ENCODE measurements around the gene TXNDC11. TPM values are rescaled to one million over a fixed set of nuclear protein-coding genes. Genes with fewer than 3 reads are reported as not detected.

TXNDC11 gene
- total RNA-seq, 1 donor from 2014 or later = 55.7 TPM

DNA sequence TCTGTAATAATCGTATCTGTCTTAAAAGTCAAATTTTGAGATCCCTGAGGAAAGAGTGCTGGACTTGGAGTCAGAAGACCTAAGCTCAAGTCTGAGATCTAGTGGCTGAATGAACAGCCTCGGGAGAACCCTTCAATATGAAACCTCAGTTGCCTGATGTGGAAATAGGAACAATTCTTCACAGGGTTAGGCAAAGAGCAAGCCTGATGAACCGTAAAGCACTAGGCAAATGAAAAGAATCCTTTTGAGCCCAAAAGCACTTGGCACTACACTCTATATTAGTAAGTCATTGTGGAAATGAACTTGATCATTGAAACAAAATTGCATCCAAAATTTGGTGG is 20.2 kb downstream of the TXNDC11 start:
- no peak for DNase-seq (ENCODE audit: low spot score)

GRCh38 chr16:11721781-11722467 is 20.7 kb downstream of the TXNDC11 start:
- DNase-seq (ENCODE audit: low spot score) = no peak

GRCh38 chr16:11719762-11720161 is 22.9 kb downstream of the TXNDC11 start:
- DNase-seq (ENCODE audit: low spot score) = no peak

DNA sequence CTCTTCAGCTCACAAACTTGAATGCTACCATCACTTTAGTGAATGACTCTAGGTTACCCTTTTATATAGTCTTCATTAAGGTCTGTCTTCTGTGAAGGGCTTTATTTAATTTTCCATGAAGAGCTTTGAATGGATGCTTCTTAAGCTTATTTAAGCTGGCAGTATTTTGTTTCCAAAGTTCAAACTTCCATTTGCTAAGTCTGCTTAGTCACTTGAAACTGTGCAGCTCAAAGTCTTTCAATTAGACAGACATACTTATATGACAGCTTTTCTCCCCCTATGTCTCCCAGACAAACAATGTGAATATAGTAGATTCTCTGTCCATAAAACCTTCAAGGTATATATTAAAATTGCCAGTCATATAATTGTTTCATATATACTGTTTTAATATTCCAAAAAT is 23.5 kb downstream of the TXNDC11 start:
- no peak for DNase-seq (ENCODE audit: low spot score)

DNA sequence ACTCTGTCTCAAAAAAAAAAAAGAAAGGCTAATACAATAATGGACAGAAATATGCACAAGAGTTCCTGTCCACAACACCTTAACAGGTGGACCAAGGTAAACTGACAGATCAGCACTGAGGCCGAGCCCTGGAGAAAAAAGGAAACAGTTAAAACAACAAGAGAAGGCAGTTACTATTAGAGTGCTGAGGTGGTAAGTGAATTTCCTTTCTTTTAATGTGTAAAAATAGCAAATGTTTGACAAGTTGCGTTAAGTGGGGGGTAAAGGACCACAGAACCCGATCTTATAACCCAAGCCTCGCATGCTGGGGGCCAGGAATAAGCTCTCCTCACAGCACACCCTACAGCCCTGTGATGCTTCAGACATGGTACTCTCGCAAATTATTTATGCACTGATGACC is 24.8 kb downstream of the TXNDC11 start:
- DNase-seq (ENCODE audit: low spot score) = no peak

DNA sequence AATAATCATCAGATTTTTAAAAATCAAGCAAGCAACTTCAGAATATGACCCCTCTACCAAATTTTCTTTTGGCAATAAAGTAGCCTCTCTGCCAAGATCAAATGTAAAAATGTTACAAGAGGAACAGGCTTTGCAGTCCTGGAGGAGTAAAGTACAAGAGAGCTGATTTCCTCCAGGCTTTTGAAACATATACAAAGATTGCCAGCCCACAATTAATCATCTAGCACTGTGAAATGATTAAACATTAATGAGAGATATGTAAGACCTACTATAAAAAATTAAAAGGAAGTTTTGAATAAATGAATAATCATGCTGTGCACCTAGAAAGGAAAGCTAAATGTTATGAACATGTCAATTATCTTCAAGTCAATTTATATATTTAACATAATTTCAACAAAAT is 26.3 kb downstream of the TXNDC11 start:
- no peak for DNase-seq (ENCODE audit: low spot score)

DNA sequence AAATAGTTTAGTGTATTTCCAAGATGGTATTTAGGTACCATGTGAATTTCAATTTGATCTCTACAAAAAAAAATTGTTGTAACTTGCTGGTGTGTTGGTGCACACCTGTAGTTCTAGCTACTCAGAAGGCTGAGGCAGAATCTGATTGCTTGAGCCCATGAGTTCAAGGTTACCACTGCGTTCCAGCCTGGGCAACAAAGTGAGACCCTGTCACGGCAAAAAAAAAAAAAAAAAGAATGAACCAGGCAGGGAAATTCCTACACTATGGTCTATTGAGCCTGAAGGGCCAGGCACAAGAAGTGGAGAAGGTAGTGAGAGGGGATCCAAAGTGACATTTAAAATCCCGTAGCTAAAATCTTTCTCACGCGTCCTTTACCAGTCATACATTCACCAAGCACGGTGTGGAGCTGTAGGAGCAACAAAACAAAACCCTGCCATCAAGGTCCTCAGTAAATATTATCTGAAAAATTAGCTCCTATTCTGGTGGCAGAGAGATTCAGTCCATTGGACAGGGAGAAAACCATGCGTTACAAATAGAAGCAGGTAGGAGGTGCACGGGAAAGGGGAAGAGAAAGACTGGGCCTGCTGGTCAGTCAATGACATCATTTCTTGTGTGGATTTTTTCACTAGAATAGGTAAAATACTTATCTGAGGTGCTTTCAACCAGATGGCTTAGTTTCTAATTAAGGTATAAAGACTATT is 27.3 kb downstream of the TXNDC11 start:
- no peak for DNase-seq (ENCODE audit: low spot score)

- no peak for DNase-seq (ENCODE audit: low spot score)
Measured at GRCh38 chr16:11712122-11712521, 30.5 kb downstream of the TXNDC11 start.

DNA sequence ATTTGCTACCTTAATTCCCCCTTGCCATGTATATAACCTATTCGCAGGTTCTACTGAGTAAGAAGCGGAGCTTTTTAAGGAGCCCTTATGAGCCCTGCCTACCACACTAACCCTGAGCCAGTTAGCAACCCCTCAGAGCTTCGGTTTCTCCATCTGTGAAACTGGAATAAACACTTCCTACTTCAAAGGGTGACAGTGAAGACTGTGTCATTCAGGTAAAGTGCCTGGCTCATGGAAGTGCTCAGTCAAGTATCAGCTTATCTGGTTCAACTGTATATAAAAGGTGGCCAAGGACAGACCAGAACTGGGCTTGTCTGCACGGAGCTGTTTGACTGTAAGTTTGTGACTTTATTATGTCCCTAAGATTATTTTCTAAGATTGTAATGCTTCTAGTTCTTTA is 31.0 kb downstream of the TXNDC11 start:
- no peak for DNase-seq (ENCODE audit: low spot score)

DNA sequence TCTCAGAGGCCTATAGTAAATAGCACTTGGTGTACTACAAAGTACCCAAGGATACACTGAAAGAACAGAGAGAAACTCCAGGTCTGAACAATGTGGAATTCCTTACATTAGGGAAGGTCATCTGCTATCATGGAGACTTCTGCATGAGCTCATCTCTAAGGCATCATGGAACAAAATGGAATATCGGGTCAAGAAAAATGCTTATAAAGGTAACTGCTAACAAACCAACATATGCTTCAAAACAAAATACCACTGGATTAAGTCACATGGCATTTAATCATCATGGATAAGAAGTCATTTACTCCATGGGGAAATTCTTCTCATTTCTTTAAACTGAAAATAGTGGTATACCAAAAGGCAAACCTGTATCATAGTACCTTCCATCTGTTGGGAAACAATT is 34.2 kb downstream of the TXNDC11 start:
- no peak for DNase-seq (ENCODE audit: low spot score)

DNA sequence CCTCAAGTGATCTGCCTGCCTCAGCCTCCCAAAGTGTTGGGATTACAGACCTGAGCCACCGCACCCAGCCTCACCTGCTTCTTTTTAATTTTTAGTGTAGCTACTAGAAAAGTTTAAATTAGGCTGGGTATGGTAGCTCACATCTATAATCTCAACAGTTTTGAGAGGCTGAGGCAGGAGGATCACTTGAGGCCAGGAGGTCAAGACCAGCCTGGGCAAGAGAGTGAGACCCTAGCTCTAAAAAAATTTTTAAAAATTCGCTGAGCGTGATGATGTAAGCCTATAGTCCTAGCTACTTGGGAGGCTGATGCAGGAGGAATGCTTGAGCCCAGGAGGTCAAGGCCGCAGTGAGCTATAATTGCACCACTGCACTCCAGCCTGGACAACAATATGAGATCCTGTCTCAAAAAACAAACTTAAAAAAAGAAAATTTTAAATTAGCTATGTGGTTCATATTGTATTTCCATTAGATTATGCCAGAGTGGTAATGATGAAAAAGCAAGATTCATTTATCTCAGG is 34.9 kb downstream of the TXNDC11 start:
- DNase-seq (ENCODE audit: low spot score) = no peak

DNA sequence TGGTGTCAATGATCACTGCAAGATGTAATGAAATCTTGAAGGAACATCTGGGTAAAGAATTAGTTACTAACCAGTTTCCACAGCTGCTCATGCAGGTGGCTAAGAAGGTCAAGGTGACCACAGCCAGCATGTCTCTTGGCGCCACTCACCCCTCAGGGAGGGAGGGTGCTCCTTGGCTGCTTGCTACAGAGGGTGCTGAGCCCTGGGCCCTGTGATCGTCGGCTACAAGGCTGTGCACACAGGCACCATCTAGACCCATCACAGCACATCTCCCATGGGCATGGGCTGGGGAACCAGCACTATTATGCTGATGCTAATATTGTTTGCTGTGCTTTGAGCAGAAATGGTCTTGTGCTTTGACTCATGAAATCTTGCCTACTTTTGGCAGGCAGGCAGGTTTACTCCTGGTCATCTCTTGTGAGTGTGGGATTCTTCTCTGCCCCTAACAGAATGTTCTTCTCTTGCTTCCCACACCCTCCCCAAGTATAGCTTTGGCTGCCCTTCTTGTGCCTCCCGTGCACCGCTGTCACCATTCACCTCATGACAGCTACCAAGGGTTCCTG is 36.4 kb downstream of the TXNDC11 start:
- DNase-seq (ENCODE audit: low spot score) = no peak

DNA sequence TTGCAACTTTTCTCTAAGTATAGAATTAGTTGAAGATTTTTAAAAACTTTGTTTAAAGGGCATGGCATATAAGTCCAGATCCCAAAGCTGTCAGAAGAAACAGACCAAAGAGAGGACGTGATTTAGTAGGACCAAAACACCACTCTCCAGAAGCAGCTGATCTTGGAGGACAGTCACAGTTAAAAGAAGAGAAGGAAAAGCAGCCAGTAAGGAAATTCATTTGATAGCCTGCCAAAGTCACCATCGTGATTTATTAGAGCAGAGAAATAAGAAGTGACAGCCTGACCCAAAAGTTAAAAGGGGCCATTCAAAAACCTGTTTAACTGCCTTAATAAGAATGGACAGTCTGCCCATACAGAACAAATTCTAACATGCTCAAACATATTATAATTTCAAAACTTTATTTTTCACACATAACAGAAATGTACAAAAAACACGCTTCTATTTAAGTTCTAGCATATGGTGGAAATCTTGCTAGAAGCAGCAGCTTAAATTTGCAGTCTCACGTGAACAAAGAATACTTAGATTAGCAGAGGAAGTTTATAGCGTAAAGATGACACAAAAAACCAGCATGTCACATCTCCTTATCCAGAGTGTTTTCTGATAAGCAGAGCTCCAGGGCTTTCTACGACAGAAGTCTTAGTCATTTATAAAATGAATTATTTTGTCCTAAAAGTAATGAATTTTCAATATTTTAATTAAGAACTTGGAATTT is 37.2 kb downstream of the TXNDC11 start:
- no peak for DNase-seq (ENCODE audit: low spot score)

- no peak for DNase-seq (ENCODE audit: low spot score)
Measured at GRCh38 chr16:11700264-11701029, 42.2 kb downstream of the TXNDC11 start.

GRCh38 chr16:11699234-11699894 is 43.3 kb downstream of the TXNDC11 start:
- DNase-seq (ENCODE audit: low spot score) = no peak

- no peak for DNase-seq (ENCODE audit: low spot score)
Measured at GRCh38 chr16:11698271-11698689, 44.4 kb downstream of the TXNDC11 start.

DNA sequence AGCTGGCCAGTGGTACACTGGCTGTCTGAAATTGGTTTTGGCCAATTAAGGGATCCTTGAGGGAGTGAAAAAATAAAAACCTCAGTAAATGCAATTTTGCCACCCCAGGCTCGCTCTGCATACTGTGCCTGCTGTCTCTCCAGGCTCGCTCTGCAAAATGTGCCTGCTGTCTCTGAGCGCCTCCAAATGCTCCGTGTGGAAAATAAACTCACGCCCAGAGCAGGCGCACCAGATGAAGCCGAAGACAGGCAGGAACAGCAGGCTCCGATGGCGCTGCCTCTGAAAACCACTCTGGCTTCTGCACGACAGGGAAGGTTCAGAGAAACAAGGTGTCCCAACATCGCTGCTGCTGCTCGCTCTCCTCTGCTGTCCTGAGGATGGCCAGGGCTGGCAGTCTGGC is 45.3 kb downstream of the TXNDC11 start:
- DNase-seq (ENCODE audit: low spot score) = no peak

DNA sequence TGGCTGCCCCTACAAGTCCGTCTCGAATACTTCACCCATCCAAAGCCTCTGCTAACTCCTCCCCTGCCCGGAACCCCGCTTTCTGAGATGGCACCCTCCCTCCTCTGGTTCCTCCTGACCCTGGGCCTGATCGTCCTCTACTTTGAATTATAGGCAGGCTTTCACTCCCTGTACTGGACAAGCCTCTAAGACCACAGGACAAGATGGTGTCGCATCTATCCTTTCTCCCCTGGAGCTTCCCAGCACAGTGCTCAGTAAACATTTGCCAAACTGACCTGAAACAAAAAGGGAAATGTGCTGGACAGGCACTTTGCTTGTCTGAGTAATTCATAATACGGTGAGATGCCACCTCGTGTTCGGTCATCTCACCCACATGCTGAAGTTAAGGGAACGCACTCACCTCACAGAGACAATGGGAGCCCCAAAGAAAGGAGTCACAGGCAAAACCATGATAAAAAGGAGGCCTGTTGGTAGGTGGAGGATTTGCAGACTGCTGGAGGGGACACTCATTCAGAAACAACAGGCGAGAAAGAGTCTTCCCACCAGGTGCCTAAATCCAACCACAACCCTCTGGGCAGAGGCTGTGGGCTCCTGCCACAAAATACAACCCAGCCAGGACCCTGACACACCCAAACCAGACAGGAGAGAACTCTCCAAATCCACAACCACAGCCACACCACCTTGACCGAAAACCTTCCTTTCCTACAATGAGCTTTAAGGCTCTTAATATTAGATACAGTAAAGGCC is 46.2 kb downstream of the TXNDC11 start:
- no peak for DNase-seq (ENCODE audit: low spot score)

DNA sequence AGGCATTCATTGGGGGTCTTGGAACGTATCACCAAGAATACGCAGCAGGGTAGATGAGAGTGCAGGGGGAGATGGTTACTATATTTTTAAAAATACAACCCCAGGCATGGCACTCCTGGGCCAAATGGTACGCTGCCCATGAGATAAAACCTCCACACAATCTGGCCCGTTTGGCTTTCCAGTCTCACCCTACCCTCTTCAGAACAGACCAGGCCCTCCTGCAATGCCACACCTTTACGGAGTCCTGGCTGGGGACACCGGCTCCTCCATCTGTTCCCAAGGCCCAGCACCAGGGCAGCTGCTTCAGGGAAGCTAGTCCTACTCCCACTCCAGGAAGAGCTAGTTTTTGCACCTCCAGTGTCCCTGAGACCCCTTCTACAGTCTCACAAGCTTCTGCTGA is 50.0 kb downstream of the TXNDC11 start:
- DNase-seq (ENCODE audit: low spot score) = no peak

DNA sequence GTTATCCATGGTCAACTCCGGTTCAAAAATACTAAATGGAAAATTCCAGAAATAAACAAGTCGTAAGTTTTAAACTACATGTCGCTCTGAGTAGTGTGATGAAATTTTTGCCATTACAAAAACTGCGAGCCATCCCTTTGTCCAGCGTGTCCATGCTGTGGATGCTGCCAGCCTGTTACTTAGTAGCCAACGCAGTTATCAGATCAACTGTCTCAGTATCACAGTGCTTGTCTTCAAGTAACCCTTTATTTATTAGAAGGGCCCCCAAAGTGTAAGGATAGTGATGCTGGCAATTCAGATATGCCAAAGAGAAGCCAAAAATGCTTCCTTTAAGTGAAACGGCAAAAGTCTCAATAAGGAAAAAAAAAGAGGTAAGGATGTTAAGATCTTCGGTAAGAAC is 50.5 kb downstream of the TXNDC11 start:
- no peak for DNase-seq (ENCODE audit: low spot score)

Data from mucosa of gallbladder (tissue), 1 donor.